Measurements from ENCODE around the gene ANKFY1.
"Not testable (repeated sequence)": the region's sequence is repeated elsewhere in the genome, so short reads cannot be mapped to it uniquely, and the experiment has no call there.

The ANKFY1 gene

GRCh38 chr17:4261452-4261851 lies 2.3 kb downstream of the ANKFY1 start:
- no peak for DNase-seq (ENCODE audit: low read depth in 3 of 3)

GRCh38 chr17:4258867-4259266 lies 4.9 kb downstream of the ANKFY1 start:
- no peak for DNase-seq (ENCODE audit: low read depth in 3 of 3)

GRCh38 chr17:4256952-4257351 lies 6.8 kb downstream of the ANKFY1 start:
- no peak for DNase-seq (ENCODE audit: low read depth in 3 of 3)

- not testable (repeated sequence) for DNase-seq (ENCODE audit: low read depth in 3 of 3)
Observed at GRCh38 chr17:4255271-4255670, 8.5 kb downstream of the ANKFY1 start.

GRCh38 chr17:4250887-4251286 lies 12.9 kb downstream of the ANKFY1 start:
- no peak for DNase-seq (ENCODE audit: low read depth in 3 of 3)

- DNase-seq (ENCODE audit: low read depth in 3 of 3) = no peak
Observed at GRCh38 chr17:4249452-4250029, 14.2 kb downstream of the ANKFY1 start.

GRCh38 chr17:4248504-4249277 lies 15.1 kb downstream of the ANKFY1 start:
- DNase-seq (ENCODE audit: low read depth in 3 of 3) = no peak

GRCh38 chr17:4247971-4248388 lies 15.8 kb downstream of the ANKFY1 start:
- no peak for DNase-seq (ENCODE audit: low read depth in 3 of 3)

GRCh38 chr17:4247361-4247970 lies 16.3 kb downstream of the ANKFY1 start:
- DNase-seq (ENCODE audit: low read depth in 3 of 3) = no peak

GRCh38 chr17:4246674-4247073 lies 17.1 kb downstream of the ANKFY1 start:
- DNase-seq (ENCODE audit: low read depth in 3 of 3) = no peak

GRCh38 chr17:4241535-4241934 lies 22.2 kb downstream of the ANKFY1 start:
- DNase-seq (ENCODE audit: low read depth in 3 of 3) = no peak

- no peak for DNase-seq (ENCODE audit: low read depth in 3 of 3)
Observed at GRCh38 chr17:4236456-4236855, 27.3 kb downstream of the ANKFY1 start.

GRCh38 chr17:4235372-4236279 lies 28.2 kb downstream of the ANKFY1 start:
- DNase-seq (ENCODE audit: low read depth in 3 of 3) = no peak

- DNase-seq (ENCODE audit: low read depth in 3 of 3) = no peak
Observed at GRCh38 chr17:4234401-4234800, 29.4 kb downstream of the ANKFY1 start.

- no peak for DNase-seq (ENCODE audit: low read depth in 3 of 3)
Observed at GRCh38 chr17:4233668-4234258, 30.0 kb downstream of the ANKFY1 start.

GRCh38 chr17:4232168-4232813 lies 31.5 kb downstream of the ANKFY1 start:
- DNase-seq (ENCODE audit: low read depth in 3 of 3) = no peak

- no peak for DNase-seq (ENCODE audit: low read depth in 3 of 3)
Observed at GRCh38 chr17:4229627-4230541, 33.9 kb downstream of the ANKFY1 start.

GRCh38 chr17:4221899-4222659 lies 41.7 kb downstream of the ANKFY1 start:
- no peak for DNase-seq (ENCODE audit: low read depth in 3 of 3)

GRCh38 chr17:4221163-4221562 lies 42.6 kb downstream of the ANKFY1 start:
- DNase-seq (ENCODE audit: low read depth in 3 of 3) = no peak
